ENCODE measurements around the gene HDAC8. TPM values are rescaled to one million over a fixed set of nuclear protein-coding genes. Genes with fewer than 3 reads are reported as not detected.
"Not testable (repeated sequence)": the region's sequence is repeated elsewhere in the genome, so short reads cannot be mapped to it uniquely, and the experiment has no call there.

Gene HDAC8
- polyA plus RNA-seq, 2 of the 4 experiments (the other 2 are of a cell fraction): 28.7 to 38.3 TPM

DNA sequence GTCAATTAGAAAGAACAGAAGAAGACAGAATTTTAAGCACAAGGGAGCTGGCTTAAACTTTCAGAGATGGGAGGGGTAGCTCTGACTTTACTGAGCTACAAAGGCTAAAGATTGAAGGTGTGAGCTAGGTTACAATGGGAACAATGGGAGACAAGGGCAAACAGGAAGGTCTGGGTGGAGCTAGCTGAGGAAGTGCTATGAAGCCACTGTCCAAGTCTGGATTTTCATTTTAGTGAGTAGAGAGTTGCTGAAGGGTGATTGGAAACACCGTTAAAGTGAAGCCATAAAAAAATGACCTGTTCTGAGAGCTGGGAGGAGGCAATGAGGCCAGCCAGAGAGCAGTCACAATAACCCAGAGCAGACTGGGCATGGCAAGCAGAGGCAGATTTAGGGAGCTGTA lies 162.7 kb downstream of the HDAC8 start:
- POLR2A ChIA-PET: no interaction called here
- FAIRE-seq: no peak
- WGBS (ENCODE audit: missing lambda C conversion rate): 96% methylated on average over 1 of the region's 1 CpG
- H3K27ac ChIP-seq: no peak overlapping the region
- CTCF ChIA-PET: no interaction called here
- H3K4me1 ChIP-seq: no peaks in the 10 kb centered on the region
- DNase-seq (ENCODE audit: low read depth in 1 of 2, low spot score in 1 of 2): no peak
- no peak overlapping the region for H3K4me2 ChIP-seq
- TF ChIP-seq FOSB (CRISPR knock-in tag; IDR thresholded peaks at IDR 0.05): no peak
- no peak for ATAC-seq
- H3K9me3 ChIP-seq: no peaks in the 10 kb centered on the region
- no peak overlapping the region for H3K4me3 ChIP-seq

GRCh38 chrX:72408885-72409284 lies 163.8 kb downstream of the HDAC8 start:
- H3K9me3 ChIP-seq: no peaks in the 10 kb centered on the region
- ATAC-seq (no peak), DNase-seq (ENCODE audit: low read depth in 1 of 2, low spot score in 1 of 2) (no peak), FAIRE-seq (no peak)
- no peak overlapping the region for H3K27ac ChIP-seq
- H3K4me1 ChIP-seq: no peaks in the 10 kb centered on the region
- ChIA-PET POLR2A (no interaction called here), CTCF (no interaction called here)
- TF ChIP-seq HOXA7 (CRISPR knock-in tag; IDR thresholded peaks at IDR 0.05) (no peak), TP53 (CRISPR knock-in tag; IDR thresholded peaks at IDR 0.05) (no peak)
- WGBS (ENCODE audit: missing lambda C conversion rate): 94% methylated on average over 2 of the region's 2 CpGs
- no peak overlapping the region for H3K4me2 ChIP-seq
- no peak overlapping the region for H3K4me3 ChIP-seq

- H3K27ac ChIP-seq; POLR2A ChIA-PET; CTCF ChIA-PET; DNase-seq (ENCODE audit: low read depth in 1 of 2, low spot score in 1 of 2); H3K4me3 ChIP-seq; ATAC-seq; H3K9me3 ChIP-seq; H3K4me1 ChIP-seq; H3K4me2 ChIP-seq: not testable (repeated sequence)
- peak; percentile 7 for FAIRE-seq
- 91% methylated on average over 2 of the region's 2 CpGs for WGBS (ENCODE audit: missing lambda C conversion rate)
Observed at GRCh38 chrX:72405136-72405535, 167.5 kb downstream of the HDAC8 start.

- Histone ChIP-seq H3K4me1 (no peaks in the 10 kb centered on the region), H3K4me2 (no peak overlapping the region), H3K9me3 (no peaks in the 10 kb centered on the region), H3K27ac (no peak overlapping the region), H3K4me3 (no peak overlapping the region)
- CTCF ChIA-PET: no interaction called here
- ATAC-seq (no peak), FAIRE-seq (no peak), DNase-seq (ENCODE audit: low read depth in 1 of 2, low spot score in 1 of 2) (no peak)
- POLR2A ChIA-PET: no interaction called here
- no peak for TF ChIP-seq ELK1 (IDR thresholded peaks at IDR 0.05; ENCODE audit: low read depth, low read length)
- TF ChIP-seq CHD4 (IDR thresholded peaks at IDR 0.05; ENCODE audit: borderline replicate concordance): no peak
- TF ChIP-seq ZNF302 (CRISPR knock-in tag; IDR thresholded peaks at IDR 0.05): no peak
- no peak for TF ChIP-seq HMGXB4 (CRISPR knock-in tag; IDR thresholded peaks at IDR 0.05; ENCODE audit: borderline replicate concordance)
- TF ChIP-seq USF2 (IDR thresholded peaks at IDR 0.05): no peak
- no peak for TF ChIP-seq CBX8 (IDR thresholded peaks at IDR 0.05)
- no peak for TF ChIP-seq RARB (CRISPR knock-in tag; IDR thresholded peaks at IDR 0.05)
- no peak for TF ChIP-seq ESRRA (IDR thresholded peaks at IDR 0.05; ENCODE audit: borderline replicate concordance, low read length)
- TF ChIP-seq KDM5A (IDR thresholded peaks at IDR 0.05): no peak
Observed at GRCh38 chrX:72402614-72403013, 170.0 kb downstream of the HDAC8 start.

GRCh38 chrX:72399816-72400215 lies 172.8 kb downstream of the HDAC8 start:
- ChIA-PET CTCF (no interaction called here), POLR2A (no interaction called here)
- no peak overlapping the region for H3K4me3 ChIP-seq
- H3K27ac ChIP-seq: no peak overlapping the region
- no peaks in the 10 kb centered on the region for H3K9me3 ChIP-seq
- no peak for FAIRE-seq
- ATAC-seq: no peak
- no peaks in the 10 kb centered on the region for H3K4me1 ChIP-seq
- H3K4me2 ChIP-seq: no peak overlapping the region
- no peak for DNase-seq (ENCODE audit: low read depth in 1 of 2, low spot score in 1 of 2)
- TF ChIP-seq EHMT2 (IDR thresholded peaks at IDR 0.05; ENCODE audit: low read depth) (no peak), HOXB5 (CRISPR knock-in tag; IDR thresholded peaks at IDR 0.05) (no peak), EP300 (IDR thresholded peaks at IDR 0.05) (no peak), RAD21 (conservative IDR thresholded peaks at IDR 0.05 in 1 of 2, IDR thresholded peaks at IDR 0.05 in 1 of 2) (no peak), MAFK (IDR thresholded peaks at IDR 0.05; ENCODE audit: partially characterized antibody) (no peak), EHF (CRISPR knock-in tag; IDR thresholded peaks at IDR 0.05) (no peak), ESRRA (IDR thresholded peaks at IDR 0.05; ENCODE audit: borderline replicate concordance, low read length) (no peak), SMC3 (IDR thresholded peaks at IDR 0.05) (no peak)
- TF ChIP-seq, protein P1, sequence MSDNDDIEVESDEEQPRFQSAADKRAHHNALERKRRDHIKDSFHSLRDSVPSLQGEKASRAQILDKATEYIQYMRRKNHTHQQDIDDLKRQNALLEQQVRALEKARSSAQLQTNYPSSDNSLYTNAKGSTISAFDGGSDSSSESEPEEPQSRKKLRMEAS (IDR thresholded peaks at IDR 0.05): no peak

All from A549 (cell line).